Stomach (tissue), 9 donors: Measurements from ENCODE around the gene PCDHGA10. TPM values are rescaled to one million over a fixed set of nuclear protein-coding genes. Genes with fewer than 3 reads are reported as not detected.

Source experiments
- DNase-seq, 2 donors: peaks; one replicate each; pipeline versions ENCODE4 v3.0.0 to v3.0.0-alpha.2; 2013 to 2019
- H3K27ac ChIP-seq, 5 donors: fragments of 200-600 bp in 4 of 5; sonication (generic) in 4 of 5; one replicate each; pipeline ENCODE4 v1.5.1; 2013 to 2019; ENCODE audit warnings: mild to moderate bottlenecking in 1 of 5, moderate library complexity in 1 of 5
- H3K27me3 ChIP-seq, 3 donors: fragments of 200-600 bp; sonication (generic); one replicate each; pipeline ENCODE4 v1.5.1; 2017 to 2019; ENCODE audit warnings: mixed run types in 1 of 3
- H3K36me3 ChIP-seq, 4 donors: fragments of 200-600 bp; sonication (generic); 1 replicate in 3 of 4; 2 replicates in 1 of 4; pipeline ENCODE4 v1.5.1; 2016 to 2019
- H3K4me1 ChIP-seq, 4 donors: fragments of 200-600 bp; sonication (generic); one replicate each; pipeline ENCODE4 v1.5.1; 2016 to 2019
- H3K4me3 ChIP-seq, 4 donors: fragments of 200-600 bp; sonication (generic) in 3 of 4; one replicate each; pipeline ENCODE4 v1.5.1; 2016 to 2019; ENCODE audit warnings: mild to moderate bottlenecking in 1 of 4
- H3K9me3 ChIP-seq, 4 donors: fragments of 200-600 bp; sonication (generic); one replicate each; pipeline ENCODE4 v1.5.1; 2016 to 2019
- EP300 ChIP-seq: sonication (generic); formaldehyde crosslinking; IDR thresholded peaks from one replicate; pipeline ENCODE4 v1.6.1; 2017; ENCODE audit warnings: antibody characterized with exemption
- POLR2A ChIP-seq, 4 donors: fragments of 450-650 bp; IDR thresholded peaks; one replicate each; pipeline ENCODE4 v1.6.1; 2016; ENCODE audit warnings: antibody characterized with exemption in 4 of 4, control low read depth in 2 of 4, mild to moderate bottlenecking in 1 of 4, moderate library complexity in 1 of 4
- POLR2AphosphoS5 ChIP-seq, 3 donors: sonication (generic); formaldehyde crosslinking; IDR thresholded peaks; one replicate each; pipeline ENCODE4 v1.6.1; 2016; ENCODE audit warnings: antibody characterized with exemption in 3 of 3
- WGBS, 5 donors: extraction: QIAGEN DNeasy Blood & Tissue Kit in 3 of 5; methylation state at CpG; one replicate each; pipeline versions ENCODE4 v1.1.5 to v1.1.7; 2013 to 2018; 5-methylcytosine and 5-hydroxymethylcytosine counted together
- intact Hi-C: fragments of 100-400 bp; cut with DNase I; formaldehyde crosslinking; loops from one replicate; pipeline ENCODE4 v1.15.1; 2023; ENCODE audit warnings: low total_unique reads
- polyA plus RNA-seq, 3 donors: library from polyadenylated mRNA; stranded (reverse); fragments of 200-250 nt; gene quantifications; one replicate each; pipeline ENCODE4 v1.2.3, GENCODE V29; 2013
- total RNA-seq, 5 donors: library from RNA; depleted of rRNA; stranded (reverse); fragments of >200 nt; gene quantifications; one replicate each; pipeline versions ENCODE4 v1.1.0 to v1.2.3, GENCODE V29; 2014 to 2016
- TF ChIP-seq, protein P1 (sequence below), 7 experiments: fragments of 450-650 bp in 4 of 7; fragments of 200-600 bp in 3 of 7; sonication (generic) in 3 of 7; IDR thresholded peaks; one replicate each; pipeline ENCODE4 v1.5.1; 2016 to 2019; ENCODE audit warnings: antibody characterized with exemption in 7 of 7, control low read depth in 2 of 7, mild to moderate bottlenecking in 1 of 7
- donor health status: healthy with polysubstance abuse.
- donor health status: Bipolar disorder and iron deficiency.
- donor health status: healthy.

PCDHGA10 gene
- total and polyA plus RNA-seq, 8 donors, result 0.15 to 7.0 (median 0.89) TPM; not detected in 1

DNA sequence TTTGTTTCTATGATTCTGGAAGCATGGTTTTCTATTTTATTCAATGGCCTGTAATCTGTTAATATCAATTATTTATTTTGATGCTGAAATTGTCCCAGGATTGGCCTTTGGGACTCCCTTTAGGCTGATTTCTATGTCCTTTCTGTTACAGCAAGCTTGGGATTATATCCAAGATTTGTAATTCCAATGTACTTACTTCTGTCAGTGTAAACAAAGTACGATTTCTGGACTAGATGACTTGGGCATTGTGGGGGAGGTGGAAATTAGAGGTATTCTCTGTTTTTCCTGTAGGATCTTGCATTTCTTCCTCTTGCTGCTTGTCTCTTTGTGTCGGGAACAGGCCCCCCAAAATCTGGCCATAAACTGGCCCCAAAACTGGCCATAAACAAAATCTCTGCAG, 21.2 kb downstream of the PCDHGA10 start:
- Histone ChIP-seq H3K4me3 (no peak overlapping the region), H3K27me3 (peaks cover 0 to 39% (median 12%) of the 10 kb centered on the region in 3 donors), H3K4me1 (peaks cover 0 to 10% (median 0%) of the 10 kb centered on the region in 4 donors), H3K36me3 (peaks cover 0 to 10% (median 2%) of the 10 kb centered on the region in 4 donors), H3K9me3 (peaks cover 40 to 96% (median 78%) of the 10 kb centered on the region in 4 donors), H3K27ac (no peak overlapping the region)
- intact Hi-C loops, result no loop called here
- no peak for DNase-seq
- no peak for TF ChIP-seq POLR2AphosphoS5 (IDR thresholded peaks at IDR 0.05)
- TF ChIP-seq, protein P1, sequence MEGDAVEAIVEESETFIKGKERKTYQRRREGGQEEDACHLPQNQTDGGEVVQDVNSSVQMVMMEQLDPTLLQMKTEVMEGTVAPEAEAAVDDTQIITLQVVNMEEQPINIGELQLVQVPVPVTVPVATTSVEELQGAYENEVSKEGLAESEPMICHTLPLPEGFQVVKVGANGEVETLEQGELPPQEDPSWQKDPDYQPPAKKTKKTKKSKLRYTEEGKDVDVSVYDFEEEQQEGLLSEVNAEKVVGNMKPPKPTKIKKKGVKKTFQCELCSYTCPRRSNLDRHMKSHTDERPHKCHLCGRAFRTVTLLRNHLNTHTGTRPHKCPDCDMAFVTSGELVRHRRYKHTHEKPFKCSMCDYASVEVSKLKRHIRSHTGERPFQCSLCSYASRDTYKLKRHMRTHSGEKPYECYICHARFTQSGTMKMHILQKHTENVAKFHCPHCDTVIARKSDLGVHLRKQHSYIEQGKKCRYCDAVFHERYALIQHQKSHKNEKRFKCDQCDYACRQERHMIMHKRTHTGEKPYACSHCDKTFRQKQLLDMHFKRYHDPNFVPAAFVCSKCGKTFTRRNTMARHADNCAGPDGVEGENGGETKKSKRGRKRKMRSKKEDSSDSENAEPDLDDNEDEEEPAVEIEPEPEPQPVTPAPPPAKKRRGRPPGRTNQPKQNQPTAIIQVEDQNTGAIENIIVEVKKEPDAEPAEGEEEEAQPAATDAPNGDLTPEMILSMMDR (IDR thresholded peaks at IDR 0.05), result no peak
- TF ChIP-seq POLR2A (IDR thresholded peaks at IDR 0.05), result no peak
- TF ChIP-seq EP300, result no peak
- WGBS, 5 donors, result 58 to 85% (median 66%) methylated on average over 2 of the region's 2 CpGs

DNA sequence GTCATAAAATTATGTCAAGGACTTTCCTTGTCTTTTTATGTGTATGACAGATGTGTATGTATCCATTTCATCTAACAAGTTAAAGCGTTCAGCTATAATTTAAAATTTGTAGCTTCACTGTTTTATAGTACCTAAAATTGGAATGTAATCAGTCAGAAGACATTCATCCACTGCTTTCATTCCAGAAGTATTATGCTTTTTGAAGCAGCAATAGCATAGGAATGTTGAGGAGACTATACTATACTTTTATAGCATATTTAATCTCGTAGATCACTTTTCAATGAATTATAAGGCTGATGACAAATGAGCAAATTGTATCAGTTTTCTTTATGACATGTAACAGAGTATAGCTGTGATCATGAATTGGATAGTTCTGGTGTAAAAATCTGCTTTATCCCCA, 24.4 kb downstream of the PCDHGA10 start:
- TF ChIP-seq, protein P1 (IDR thresholded peaks at IDR 0.05), result no peak
- TF ChIP-seq POLR2A (IDR thresholded peaks at IDR 0.05) (no peak), EP300 (no peak), POLR2AphosphoS5 (IDR thresholded peaks at IDR 0.05) (no peak)
- Histone ChIP-seq H3K27ac (no peak overlapping the region), H3K9me3 (peaks cover 30 to 96% (median 79%) of the 10 kb centered on the region in 4 donors), H3K4me3 (no peak overlapping the region), H3K4me1 (no peaks in the 10 kb centered on the region), H3K27me3 (peaks cover 0 to 12% (median 2%) of the 10 kb centered on the region in 3 donors), H3K36me3 (peaks cover 0 to 9% (median 0%) of the 10 kb centered on the region in 4 donors)
- no peak for DNase-seq
- intact Hi-C loops, result no loop called here
- WGBS, 5 donors, result 80 to 98% (median 89%) methylated on average over 2 of the region's 2 CpGs

DNA sequence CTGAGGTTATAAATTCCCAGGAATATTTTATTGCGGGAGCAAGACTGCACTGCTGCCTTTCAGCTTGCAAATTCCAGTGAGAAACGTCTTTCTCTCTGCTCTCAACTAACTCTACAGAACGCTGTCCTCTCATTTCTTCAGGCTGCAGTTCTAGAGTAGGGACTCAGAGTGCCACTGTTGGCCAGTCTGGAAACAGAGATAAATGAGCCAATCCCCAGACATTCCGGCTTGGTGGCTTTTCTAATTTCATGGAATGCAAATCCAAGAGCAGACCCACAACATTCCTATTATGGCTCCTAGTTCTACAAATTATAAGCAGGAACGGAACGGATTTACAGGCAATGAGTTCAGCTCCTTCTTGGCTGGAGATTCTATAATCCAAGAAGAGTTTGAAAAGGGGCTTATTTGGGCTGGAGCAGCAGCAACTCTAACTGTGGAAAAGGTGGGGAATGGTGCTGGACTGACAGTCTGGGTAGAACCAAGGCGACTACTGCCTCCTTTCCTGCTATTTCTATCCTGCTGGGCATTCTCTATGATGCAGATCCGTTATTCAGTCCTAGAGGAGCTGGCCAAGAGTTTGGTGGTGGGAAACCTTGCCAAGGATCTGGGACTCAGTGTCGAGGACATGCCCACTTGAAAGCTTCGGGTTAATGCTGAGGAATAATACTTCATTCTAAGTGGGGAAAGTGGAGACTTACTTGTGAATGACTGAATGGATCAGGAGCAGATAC, 26.8 kb downstream of the PCDHGA10 start:
- 60 to 69% (median 64%) methylated on average over 10 of the region's 10 CpGs for WGBS, 5 donors

DNA sequence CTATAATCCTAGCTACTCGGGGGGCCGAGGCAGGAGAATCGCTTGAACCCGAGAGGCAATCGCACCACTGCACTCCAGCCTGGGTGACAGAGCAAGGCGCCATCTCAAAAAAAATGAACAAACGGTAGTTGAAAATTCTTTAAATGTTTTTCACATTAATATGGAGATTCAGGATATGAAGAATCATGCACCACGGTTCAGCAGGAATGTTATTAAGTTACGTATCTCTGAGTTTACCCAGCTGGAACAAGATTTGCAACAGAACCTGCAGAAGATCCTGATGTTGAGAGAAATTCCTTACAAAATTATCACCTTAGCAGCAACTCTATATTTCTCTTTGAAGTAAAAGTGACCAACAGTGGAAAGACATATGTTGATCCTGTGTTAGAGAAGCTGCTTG, 27.6 kb downstream of the PCDHGA10 start:
- no peak for DNase-seq
- no peak overlapping the region for H3K4me3 ChIP-seq
- H3K9me3 ChIP-seq, result peaks cover 13 to 90% (median 61%) of the 10 kb centered on the region in 4 donors
- H3K27me3 ChIP-seq, result no peaks in the 10 kb centered on the region
- intact Hi-C loops, result no loop called here
- no peaks in the 10 kb centered on the region for H3K4me1 ChIP-seq
- H3K27ac ChIP-seq, result no peak overlapping the region
- TF ChIP-seq, protein P1 (IDR thresholded peaks at IDR 0.05), result no peak
- TF ChIP-seq POLR2AphosphoS5 (IDR thresholded peaks at IDR 0.05) (no peak), EP300 (no peak), POLR2A (IDR thresholded peaks at IDR 0.05) (no peak)
- peaks cover 0 to 9% (median 0%) of the 10 kb centered on the region in 4 donors for H3K36me3 ChIP-seq
- WGBS, 5 donors, result 90 to 93% (median 92%) methylated on average over 9 of the region's 9 CpGs

More for the DNA sequence above, 26.8 kb downstream of the PCDHGA10 start:
- peaks cover 0 to 9% (median 0%) of the 10 kb centered on the region in 4 donors for H3K36me3 ChIP-seq
- DNase-seq, result no peak
- H3K4me3 ChIP-seq, result no peak overlapping the region
- no peaks in the 10 kb centered on the region for H3K4me1 ChIP-seq
- H3K27me3 ChIP-seq, result no peaks in the 10 kb centered on the region
- TF ChIP-seq EP300 (no peak), POLR2AphosphoS5 (IDR thresholded peaks at IDR 0.05) (no peak), POLR2A (IDR thresholded peaks at IDR 0.05) (no peak)
- TF ChIP-seq, protein P1 (IDR thresholded peaks at IDR 0.05), result no peak
- H3K27ac ChIP-seq, result no peak overlapping the region
- peaks cover 13 to 90% (median 68%) of the 10 kb centered on the region in 4 donors for H3K9me3 ChIP-seq
- intact Hi-C loops, result no loop called here
